HL-60 (cell line): ENCODE measurements around the gene PPP1R10.

Experiments used
- CTCF ChIP-seq: IDR thresholded peaks from one replicate; pipeline ENCODE4 v1.5.1; 2011; ENCODE audit warnings: low read length, control low read depth, inconsistent platforms; ENCODE audit not compliant: insufficient read depth
- GABPA ChIP-seq: IDR thresholded peaks from 2 replicates; pipeline ENCODE4 v1.6.1; 2012; ENCODE audit warnings: low read depth
- REST ChIP-seq: IDR thresholded peaks from 2 replicates; pipeline ENCODE4 v1.6.1; 2012; ENCODE audit warnings: low read depth; ENCODE audit not compliant: insufficient replicate concordance

- no peak for TF ChIP-seq CTCF
- TF ChIP-seq REST: no peak
- no peak for TF ChIP-seq GABPA
Observed at GRCh38 chr6:30614843-30615218, 2.2 kb downstream of the PPP1R10 start.
